GM19328 (cell line): ENCODE results near the gene USB1.

Experiments used
- ATAC-seq: cut with Tn5 transposase; IDR thresholded peaks from one replicate; pipeline ENCODE4 v1.9.1; 2021; ENCODE audit warnings: mild to moderate bottlenecking, moderate library complexity; ENCODE audit not compliant: unreplicated experiment

USB1 gene

GRCh38 chr16:58016840-58017446 lies 15.7 kb downstream of the USB1 start:
- ATAC-seq, result no peak

GRCh38 chr16:58018803-58019202 lies 17.6 kb downstream of the USB1 start:
- no peak for ATAC-seq

GRCh38 chr16:58019866-58020538 lies 18.8 kb downstream of the USB1 start:
- ATAC-seq, result no peak

DNA sequence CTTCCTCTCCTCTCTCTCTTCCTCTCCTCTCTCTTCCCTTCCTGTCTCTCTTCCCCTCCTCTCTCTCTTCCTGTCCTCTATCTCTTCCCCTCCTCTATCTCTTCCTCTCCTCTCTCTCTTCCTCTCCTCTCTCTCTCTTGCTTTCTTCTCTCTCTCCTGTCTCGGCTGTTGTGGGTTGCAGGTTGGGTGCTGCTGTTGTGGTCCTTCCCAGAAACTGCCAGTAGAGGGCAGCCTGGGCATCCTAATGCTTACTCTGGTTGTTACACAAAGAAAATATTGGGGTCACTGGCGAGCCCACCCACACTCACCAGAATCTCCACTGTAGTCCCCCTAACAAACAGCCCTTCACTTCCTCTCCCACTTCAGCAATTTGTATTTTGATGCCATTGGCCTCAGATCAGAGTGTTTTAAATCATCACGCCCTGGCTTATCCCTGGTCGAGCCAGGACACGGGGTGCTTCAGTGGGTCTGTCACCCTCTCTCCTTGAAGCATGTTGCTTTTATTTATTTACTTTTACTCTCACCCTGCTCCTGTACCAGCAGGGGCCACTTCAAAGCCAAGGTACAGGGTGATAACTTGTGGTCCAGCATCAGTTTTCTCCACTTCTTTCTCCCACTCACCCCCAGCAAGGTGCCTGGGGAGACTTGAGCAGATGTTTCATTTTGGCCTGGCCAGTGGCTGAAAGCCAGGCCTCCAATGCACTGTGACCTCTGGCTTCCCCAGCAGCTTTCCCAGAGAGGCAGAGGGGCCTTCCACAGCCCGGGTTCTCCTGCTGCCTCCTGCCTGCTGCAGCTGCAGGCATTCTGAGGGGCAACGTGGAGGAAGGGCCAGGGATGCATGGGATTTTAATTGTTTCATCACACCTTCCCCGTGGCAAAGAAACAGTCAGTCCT lies 19.7 kb downstream of the USB1 start:
- no peak for ATAC-seq

- no peak for ATAC-seq
Measured at GRCh38 chr16:58021661-58022551, 20.7 kb downstream of the USB1 start.

GRCh38 chr16:58022601-58023371 lies 21.6 kb downstream of the USB1 start:
- no peak for ATAC-seq

DNA sequence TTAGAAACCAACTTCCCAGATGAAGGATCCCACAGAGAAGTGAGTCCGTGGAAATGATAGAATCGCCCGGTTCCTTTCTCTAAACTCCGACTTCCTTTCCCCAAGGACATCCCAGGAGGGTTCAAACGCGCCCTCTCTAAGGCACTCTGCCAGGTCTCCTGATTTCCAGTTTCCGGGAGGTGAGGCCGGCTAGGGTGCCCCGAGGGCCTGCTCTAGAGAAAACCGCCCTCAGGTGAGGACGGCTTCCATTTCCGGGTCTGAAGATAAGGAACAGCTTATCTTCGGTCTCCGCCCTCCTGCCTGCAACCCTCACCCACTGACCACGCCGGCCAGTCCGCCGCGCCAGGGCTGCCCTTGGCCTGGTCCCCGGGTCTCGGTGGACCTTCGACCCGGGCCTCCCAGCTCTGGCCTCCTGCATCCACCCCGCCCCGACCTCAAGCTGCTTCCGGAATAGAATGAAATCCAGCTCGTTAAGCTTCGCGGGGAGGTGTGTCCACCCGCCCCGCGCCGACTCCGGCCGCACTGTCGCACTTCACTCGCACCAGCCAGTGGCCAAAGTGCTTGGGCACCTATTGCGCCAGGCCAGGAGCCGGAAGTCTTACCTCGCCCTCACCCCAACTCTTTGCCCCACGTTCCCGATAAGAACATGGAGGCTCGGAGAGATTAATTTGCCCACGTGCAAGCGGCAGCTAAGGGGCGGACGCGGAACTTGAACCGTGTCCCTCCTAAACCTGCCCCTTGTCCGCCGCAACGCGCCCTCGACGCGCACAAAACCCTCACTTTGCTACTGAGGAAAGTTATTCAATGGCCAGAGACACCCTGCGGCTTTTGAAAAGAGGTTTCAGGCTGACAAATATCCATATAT lies 23.5 kb downstream of the USB1 start:
- ATAC-seq, result no peak

GRCh38 chr16:58025351-58026138 lies 24.3 kb downstream of the USB1 start, which contains the start of gene MMP15:
Gene MMP15, plus strand, starts transcription at chr16:58025754. Its CDS starts 597 bp downstream, at chr16:58026351.
- peak; percentile 62 for ATAC-seq

GRCh38 chr16:58026139-58026704 lies 25.0 kb downstream of the USB1 start:
- ATAC-seq, result peak; percentile 15

GRCh38 chr16:58026705-58027160 lies 25.5 kb downstream of the USB1 start:
- no peak for ATAC-seq

GRCh38 chr16:58027161-58027915 lies 26.1 kb downstream of the USB1 start:
- ATAC-seq, result no peak

DNA sequence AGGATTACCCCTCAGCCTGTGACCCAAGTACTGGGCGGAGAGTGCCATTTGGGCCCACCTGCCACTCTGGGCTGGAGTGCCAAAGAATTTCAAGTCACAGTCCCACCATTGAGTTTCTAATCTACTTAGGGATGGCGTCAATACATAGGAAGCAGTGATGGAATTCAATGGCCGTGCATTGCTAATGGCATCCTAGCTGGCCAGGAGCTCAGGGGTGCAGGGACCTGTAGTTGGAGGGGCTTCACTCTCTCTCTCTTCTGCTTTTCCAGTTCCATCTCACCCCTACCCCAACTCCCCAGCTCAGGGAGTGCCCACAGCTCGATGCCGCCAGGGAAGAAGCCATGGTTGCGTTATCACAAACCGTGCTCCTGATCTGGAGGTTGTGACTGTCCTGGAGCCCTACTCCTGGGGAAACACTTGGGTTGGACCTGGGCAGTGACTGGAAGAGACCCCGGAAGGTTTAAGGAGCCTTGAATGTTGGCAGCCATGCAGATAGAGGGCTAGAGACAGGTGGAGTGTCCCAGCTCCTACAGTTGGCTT lies 26.8 kb downstream of the USB1 start:
- ATAC-seq, result no peak

DNA sequence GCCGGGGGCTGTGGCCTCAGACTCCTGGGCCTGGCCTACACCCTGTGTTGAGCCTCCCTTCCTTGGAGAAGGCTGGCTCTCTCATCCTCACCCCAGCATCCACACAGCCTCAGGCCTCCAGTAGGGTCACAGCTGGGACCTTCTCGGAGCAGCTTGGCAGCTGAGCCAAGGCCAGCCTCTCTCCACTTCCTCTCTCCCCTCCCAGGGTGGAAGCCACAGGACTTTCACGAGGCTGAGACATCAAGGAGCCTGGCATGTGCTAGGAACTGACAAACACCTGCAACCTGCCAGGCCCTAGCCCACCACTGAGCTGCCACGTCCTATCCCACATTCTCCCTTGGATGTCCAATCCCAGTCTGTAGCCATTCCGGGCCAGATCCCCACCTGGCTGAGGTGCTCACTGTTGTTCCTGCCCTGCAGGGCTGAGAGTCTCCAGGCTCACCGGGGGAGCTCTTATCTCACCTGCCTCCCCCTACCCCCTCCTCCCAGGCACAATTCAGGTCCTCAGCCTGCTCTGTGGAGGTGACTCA lies 27.4 kb downstream of the USB1 start:
- ATAC-seq, result no peak

GRCh38 chr16:58029410-58029809 lies 28.2 kb downstream of the USB1 start:
- ATAC-seq, result no peak

GRCh38 chr16:58030136-58030840 lies 29.1 kb downstream of the USB1 start:
- ATAC-seq, result no peak
